ENCODE results near the gene LSM5. TPM values are rescaled to one million over a fixed set of nuclear protein-coding genes. Genes with fewer than 3 reads are reported as not detected.

Gene LSM5
- total RNA-seq, 1 experiment from 2014 or later: 108 TPM

- no peak overlapping the region for H2BK5ac ChIP-seq (ENCODE audit: insufficient read length, low read length)
- no peak overlapping the region for H4K5ac ChIP-seq (ENCODE audit: insufficient read length, low read depth, low read length)
- Mint-ChIP-seq H3K27ac (peak overlapping the region; percentile 55 to 95 (median 82); a peak in 4 of 7 replicates), H3K4me3 (no peak overlapping the region; a peak in 1 of 5 replicates), H3K4me1 (peaks cover 35 to 38% of the 10 kb centered on the region in 2 experiments), H3K9me3 (peaks cover 38 to 66% of the 10 kb centered on the region in 2 experiments), H3K36me3 (ENCODE audit: insufficient read depth in 1 of 3, low read depth in 3 of 3) (peaks cover 72 to 81% (median 74%) of the 10 kb centered on the region in 3 experiments), H3K27me3 (ENCODE audit: low read depth) (no peaks in the 10 kb centered on the region)
- H2BK12ac ChIP-seq (ENCODE audit: insufficient read length, low read depth, low read length): no peak overlapping the region
- no peaks in the 10 kb centered on the region for H4K20me1 ChIP-seq (ENCODE audit: control insufficient read depth, insufficient read depth, insufficient read length)
- DNase-seq: no peak
- H3K4me2 ChIP-seq (ENCODE audit: insufficient read depth, insufficient read length, low read length): no peak overlapping the region
- no CpG with 5 or more reads among the region's 1 CpG for WGBS (ENCODE audit: extremely low coverage, insufficient read length, low lambda C conversion rate)
- no peak overlapping the region for H3K56ac ChIP-seq (ENCODE audit: insufficient read length, low read depth, low read length)
- peaks cover 6% of the 10 kb centered on the region; the same call in 1 of the 2 replicates for H3K4me1 ChIP-seq (ENCODE audit: insufficient read depth, low read length)
- no peak overlapping the region for H4K8ac ChIP-seq (replicated peaks; ENCODE audit: insufficient read length, low read depth, low read length)
- H2AK5ac ChIP-seq (ENCODE audit: insufficient read length, low read length): no peak overlapping the region
- no peak overlapping the region for H3K9ac ChIP-seq (ENCODE audit: extremely low read depth, insufficient read length, low read length)
- no peak overlapping the region for H2BK120ac ChIP-seq (ENCODE audit: low read depth, low read length, poor library complexity, severe bottlenecking)
- H3K4ac ChIP-seq (ENCODE audit: low read depth, low read length): no peak overlapping the region
- H2BK15ac ChIP-seq (ENCODE audit: low read depth, low read length): no peak overlapping the region
- no peak overlapping the region for H3K23ac ChIP-seq (ENCODE audit: insufficient read length, low read depth, low read length)
- no peak for TF ChIP-seq CTCF (conservative IDR thresholded peaks at IDR 0.05)
- no peak overlapping the region for H3T11ph ChIP-seq (ENCODE audit: low read length)
- no peak overlapping the region for H2AFZ ChIP-seq (ENCODE audit: low read length)
- no peaks in the 10 kb centered on the region for H3K27me3 ChIP-seq (ENCODE audit: insufficient read depth, low read length)
- peaks cover 15% of the 10 kb centered on the region; the same call in 1 of the 2 replicates for H3K79me2 ChIP-seq (ENCODE audit: insufficient read depth, low read length)
- no peak overlapping the region for H3K27ac ChIP-seq (ENCODE audit: insufficient read length, low read depth, low read length)
- H3K14ac ChIP-seq (ENCODE audit: insufficient read depth, low read length): no peak overlapping the region
- H3K9me3 ChIP-seq (ENCODE audit: control insufficient read depth, low read depth, low read length): peaks cover 6% of the 10 kb centered on the region
- H3K79me1 ChIP-seq (ENCODE audit: insufficient read depth, low read depth, low read length, poor library complexity, severe bottlenecking): peaks cover 7% of the 10 kb centered on the region
- no peak overlapping the region for H3K18ac ChIP-seq (ENCODE audit: insufficient read length, low read depth, low read length)
- no peaks in the 10 kb centered on the region for H3K23me2 ChIP-seq (ENCODE audit: insufficient read length, low read depth, low read length, poor library complexity, severe bottlenecking)
- no peak overlapping the region for H4K91ac ChIP-seq (ENCODE audit: insufficient read length, low read depth, low read length)
- H2BK20ac ChIP-seq (ENCODE audit: low read depth, low read length, poor library complexity, severe bottlenecking): no peak overlapping the region
Measured at GRCh38 chr7:32513210-32513609, 23.0 kb upstream of the LSM5 start.

All from H9 (cell line).